Right cardiac atrium (tissue), 5 donors: ENCODE measurements around the gene PAXX. TPM values are rescaled to one million over a fixed set of nuclear protein-coding genes. Genes with fewer than 3 reads are reported as not detected.

Experiments
- ATAC-seq, 2 donors: fragments of 200-7000 bp; cut with Tn5 transposase; one replicate each; pipeline versions ENCODE4 v1.8.0 to v1.9.1; 2020; ENCODE audit warnings: moderate library complexity in 2 of 2, mild to moderate bottlenecking in 1 of 2
- DNase-seq, 3 donors: peaks; one replicate each; pipeline ENCODE4 v3.0.0-alpha.2; 2020
- H3K27ac ChIP-seq: one replicate; pipeline ENCODE4 v1.5.1; 2013; ENCODE audit warnings: mild to moderate bottlenecking, low read length, control low read depth, moderate library complexity
- H3K27me3 ChIP-seq: one replicate; pipeline ENCODE4 v1.6.1; 2013; ENCODE audit not compliant: control insufficient read depth, insufficient read depth
- H3K4me1 ChIP-seq: one replicate; pipeline ENCODE4 v1.6.1; 2013; ENCODE audit warnings: low read length; ENCODE audit not compliant: control insufficient read depth, insufficient read depth
- H3K4me3 ChIP-seq: one replicate; pipeline ENCODE4 v1.5.1; 2013; ENCODE audit warnings: low read length, control low read depth
- H3K9me3 ChIP-seq: one replicate; pipeline ENCODE4 v1.6.1; 2013; ENCODE audit warnings: low read length; ENCODE audit not compliant: control insufficient read depth
- WGBS: extraction: QIAGEN DNeasy Blood & Tissue Kit; methylation state at CpG from one replicate; pipeline ENCODE4 v1.1.7; 2013; 5-methylcytosine and 5-hydroxymethylcytosine counted together
- intact Hi-C, 4 donors: fragments of 100-400 bp; cut with DNase I; formaldehyde crosslinking; loops; one replicate each; pipeline versions ENCODE4 v1.11.0 to v1.14.0; 2022 to 2023
- polyA plus RNA-seq: library from polyadenylated mRNA; stranded (reverse); fragments of 200-250 nt; gene quantifications from one replicate; pipeline ENCODE4 v1.2.3, GENCODE V29; 2013
- total RNA-seq, 4 donors: library from RNA; stranded (reverse); fragmentation: NEBNext Ultra II Directional; extraction: Animal tissue kit (Norgen Biotek cat#: 25700); gene quantifications; one replicate each; pipeline ENCODE4 v1.2.1, GENCODE V29; 2021
- donor health status: healthy with polysubstance abuse.
- donor health status: DM: no; HTN: yes; CAD: no.
- donor health status: DM: no; HTN: no; CAD: no.
- donor health status: DM: no; HTN: yes; CAD: no; lungs with severe emphysema.
- donor health status: DM: yes; HTN: yes; CAD: no.

PAXX gene
- total and polyA plus RNA-seq, 5 donors: 24.8 to 44.5 (median 29.4) TPM

DNA sequence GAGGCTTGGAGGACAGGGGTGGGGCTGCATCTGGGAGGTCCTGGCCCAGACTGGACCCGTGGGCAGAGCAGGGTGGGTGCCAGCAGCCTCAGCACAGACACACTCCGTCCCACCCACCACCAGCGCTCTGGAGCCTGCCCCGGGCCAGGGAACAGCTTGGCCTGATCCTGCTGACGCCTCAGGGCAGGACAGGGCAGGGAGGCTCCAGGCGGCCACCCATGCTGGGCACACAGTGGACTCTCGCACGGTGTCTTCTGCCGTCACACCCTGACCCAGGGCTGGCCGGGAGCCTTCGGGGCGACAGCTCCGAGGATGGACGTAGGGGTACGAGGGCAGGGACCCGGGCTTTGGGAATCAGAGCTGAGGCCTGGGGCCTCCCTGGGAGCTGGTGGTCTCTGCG lies 23.1 kb upstream of the PAXX start:
- Histone ChIP-seq H3K27me3 (no peaks in the 10 kb centered on the region), H3K9me3 (no peaks in the 10 kb centered on the region), H3K4me1 (no peaks in the 10 kb centered on the region), H3K27ac (no peak overlapping the region), H3K4me3 (no peak overlapping the region)
- no peak for ATAC-seq
- peak in 1 of 3 donors; percentile 48 for DNase-seq
- intact Hi-C loops: no loop called here
- WGBS: 77% methylated on average over 17 of the region's 17 CpGs

DNA sequence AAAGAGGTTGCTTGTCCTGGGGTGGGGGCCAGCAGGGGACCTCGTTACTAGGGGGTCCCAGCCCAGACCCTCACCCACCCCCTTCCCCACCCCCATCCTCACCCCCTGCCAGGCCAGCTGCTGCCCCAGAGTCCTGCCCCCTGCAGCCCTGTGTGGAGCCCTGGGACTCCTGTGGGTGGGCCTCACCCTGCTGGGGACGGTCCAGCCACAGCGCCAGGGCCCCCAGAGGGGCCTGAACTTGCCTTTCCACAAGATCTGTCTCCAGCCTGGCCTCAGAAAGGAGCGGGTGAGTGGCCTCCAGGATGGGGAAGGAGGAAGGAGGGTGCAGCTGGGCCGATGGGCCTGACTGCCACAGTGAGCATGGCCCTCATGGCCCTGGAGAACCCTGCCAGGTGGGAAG lies 22.4 kb upstream of the PAXX start:
- no peaks in the 10 kb centered on the region for H3K27me3 ChIP-seq
- H3K27ac ChIP-seq: no peak overlapping the region
- H3K4me1 ChIP-seq: no peaks in the 10 kb centered on the region
- H3K9me3 ChIP-seq: no peaks in the 10 kb centered on the region
- no peak overlapping the region for H3K4me3 ChIP-seq
- intact Hi-C loops: no loop called here
- no peak for ATAC-seq
- no peak for DNase-seq
- WGBS: 81% methylated on average over 5 of the region's 5 CpGs

DNA sequence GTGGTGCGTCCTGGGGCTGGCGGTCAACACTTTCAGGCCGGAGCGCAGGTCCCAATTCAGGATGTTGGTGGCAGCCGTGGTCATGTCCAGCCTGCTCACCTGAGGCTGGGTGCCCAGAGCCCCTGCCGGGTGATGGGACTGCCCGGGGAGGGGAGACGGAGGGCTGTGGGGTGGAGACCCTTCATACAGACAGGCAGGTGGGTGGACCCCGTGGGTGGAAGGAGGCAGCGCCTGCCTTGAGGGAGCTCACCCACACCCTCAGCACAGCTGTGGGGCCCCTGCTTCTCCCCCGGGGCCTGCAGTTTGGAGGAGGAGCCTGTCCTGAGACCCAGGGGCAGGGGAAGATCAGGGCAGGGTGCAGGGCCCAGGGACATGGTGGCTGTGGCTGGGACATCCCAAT lies 21.9 kb upstream of the PAXX start:
- Histone ChIP-seq H3K27ac (no peak overlapping the region), H3K4me3 (no peak overlapping the region), H3K27me3 (no peaks in the 10 kb centered on the region), H3K4me1 (no peaks in the 10 kb centered on the region), H3K9me3 (no peaks in the 10 kb centered on the region)
- intact Hi-C loops: no loop called here
- DNase-seq: no peak
- WGBS: 81% methylated on average over 11 of the region's 11 CpGs
- ATAC-seq: no peak

DNA sequence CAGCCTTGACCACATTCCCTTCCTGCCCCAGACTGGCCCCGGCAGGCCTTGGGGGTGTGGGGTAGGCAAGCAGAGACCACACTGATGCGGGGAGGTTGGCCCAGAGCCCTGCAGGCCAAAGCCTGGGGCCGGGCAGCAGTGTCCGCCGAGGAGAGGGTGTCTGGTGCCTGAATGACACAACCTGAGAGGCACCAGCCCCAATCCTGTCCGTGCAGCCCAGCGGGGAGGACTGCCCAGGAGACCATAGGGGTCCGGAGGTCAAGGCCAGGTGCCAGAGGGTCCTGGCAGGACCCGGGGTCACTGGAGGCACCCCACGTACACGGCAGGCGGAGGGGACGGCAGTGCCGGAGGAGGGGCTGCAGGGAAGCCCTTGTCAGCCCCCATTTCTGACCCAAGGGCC lies 20.5 kb upstream of the PAXX start:
- Histone ChIP-seq H3K4me3 (no peak overlapping the region), H3K4me1 (no peaks in the 10 kb centered on the region), H3K27me3 (no peaks in the 10 kb centered on the region), H3K27ac (no peak overlapping the region), H3K9me3 (no peaks in the 10 kb centered on the region)
- WGBS: 80% methylated on average over 14 of the region's 14 CpGs
- ATAC-seq (no peak), DNase-seq (no peak)
- intact Hi-C loops: no loop called here

DNA sequence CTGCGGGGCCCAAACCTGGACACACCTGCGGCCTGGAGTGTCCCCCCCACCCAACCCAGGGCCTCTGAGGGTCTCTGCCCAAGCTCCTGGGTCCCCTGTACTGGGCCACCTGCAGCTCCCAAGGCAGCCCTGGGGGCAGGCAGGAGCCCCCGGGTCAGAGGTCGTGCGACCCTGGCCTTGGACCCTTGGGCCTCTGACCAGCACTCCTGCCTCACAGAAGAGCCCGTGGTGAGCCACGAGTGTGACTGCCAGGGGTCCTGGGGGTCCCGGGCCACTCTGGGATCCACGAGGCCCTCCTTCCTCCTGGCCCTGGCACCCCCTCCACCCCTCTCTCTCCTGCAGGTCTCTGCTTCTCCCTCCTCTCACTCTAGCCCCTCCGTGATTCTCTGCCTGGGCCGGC lies 19.9 kb upstream of the PAXX start:
- Histone ChIP-seq H3K4me1 (no peaks in the 10 kb centered on the region), H3K4me3 (no peak overlapping the region), H3K27me3 (no peaks in the 10 kb centered on the region), H3K27ac (no peak overlapping the region), H3K9me3 (no peaks in the 10 kb centered on the region)
- 85% methylated on average over 11 of the region's 11 CpGs for WGBS
- intact Hi-C loops: no loop called here
- ATAC-seq (no peak), DNase-seq (no peak)

DNA sequence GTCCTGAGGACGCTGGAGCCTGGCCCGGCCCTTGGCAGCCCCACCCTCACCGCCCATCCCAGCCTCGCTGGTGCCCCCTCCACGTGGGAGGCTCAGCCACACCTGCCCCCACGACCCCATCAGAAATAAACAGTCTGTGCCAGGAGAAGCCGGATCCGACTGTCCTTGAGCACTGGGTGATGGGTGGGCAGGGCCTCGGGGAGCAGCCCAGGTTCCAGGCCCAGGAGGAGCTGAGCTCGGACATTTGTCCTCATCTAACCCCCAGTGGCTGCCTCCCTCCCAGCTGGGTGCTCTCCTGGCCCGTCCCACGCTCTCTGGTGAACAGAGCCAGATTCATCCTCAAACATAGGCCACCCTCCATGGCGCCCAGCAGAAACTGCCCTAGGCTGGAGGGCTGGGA lies 19.5 kb upstream of the PAXX start:
- no peak for DNase-seq
- Histone ChIP-seq H3K4me1 (no peaks in the 10 kb centered on the region), H3K27me3 (no peaks in the 10 kb centered on the region), H3K27ac (no peak overlapping the region), H3K4me3 (no peak overlapping the region), H3K9me3 (no peaks in the 10 kb centered on the region)
- intact Hi-C loops: no loop called here
- no peak for ATAC-seq
- WGBS: 63% methylated on average over 13 of the region's 13 CpGs

DNA sequence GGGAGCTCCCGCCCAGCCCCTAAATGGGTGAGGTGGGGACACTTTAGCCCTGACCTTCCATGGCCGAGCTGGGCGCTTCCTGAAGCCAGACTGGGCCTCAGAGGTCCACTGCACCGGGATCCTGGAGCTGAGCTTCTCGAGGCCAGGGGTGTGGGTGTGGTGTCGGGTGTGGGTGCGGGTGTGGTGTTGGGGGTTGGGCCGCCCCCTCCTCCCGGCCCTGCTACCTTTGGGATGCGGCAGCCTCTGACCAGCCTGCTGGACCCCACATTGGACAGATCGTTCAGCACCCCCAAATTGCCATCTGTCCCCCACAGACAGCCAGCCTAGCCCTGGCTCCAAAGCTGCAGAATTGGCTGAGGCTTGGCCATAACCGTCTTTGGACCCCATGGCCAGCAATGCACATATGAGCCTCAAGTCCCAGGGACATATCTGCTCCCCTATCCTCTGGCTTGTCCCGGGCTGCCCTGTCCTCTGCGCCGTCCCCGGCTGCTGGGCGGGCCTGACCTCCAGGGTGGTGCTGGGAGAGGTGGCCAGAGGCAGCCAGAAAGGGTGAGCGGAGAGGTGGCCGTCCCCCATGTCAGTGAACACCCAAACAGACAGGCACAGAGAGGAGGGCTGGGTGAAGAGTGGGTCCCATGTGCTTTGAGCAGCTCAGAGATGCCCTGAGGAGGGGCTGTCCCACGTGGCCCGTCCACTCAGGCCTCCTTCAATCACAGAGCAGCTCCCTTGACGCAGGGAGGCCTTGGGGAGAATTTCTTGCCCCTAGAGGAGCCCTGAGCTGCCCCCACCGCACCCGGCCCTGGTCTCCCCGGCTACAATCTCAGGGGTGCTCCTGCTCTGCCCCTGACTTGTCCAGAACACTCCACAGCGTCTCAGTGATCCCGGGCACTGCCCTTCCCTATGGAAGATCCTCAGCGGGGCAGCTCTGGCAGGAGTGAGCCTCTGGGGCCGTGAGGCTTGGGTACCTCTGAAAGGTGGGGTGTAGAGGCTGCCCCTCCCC lies 18.3 kb upstream of the PAXX start:
- no peak for ATAC-seq
- 88% methylated on average over 29 of the region's 29 CpGs for WGBS

DNA sequence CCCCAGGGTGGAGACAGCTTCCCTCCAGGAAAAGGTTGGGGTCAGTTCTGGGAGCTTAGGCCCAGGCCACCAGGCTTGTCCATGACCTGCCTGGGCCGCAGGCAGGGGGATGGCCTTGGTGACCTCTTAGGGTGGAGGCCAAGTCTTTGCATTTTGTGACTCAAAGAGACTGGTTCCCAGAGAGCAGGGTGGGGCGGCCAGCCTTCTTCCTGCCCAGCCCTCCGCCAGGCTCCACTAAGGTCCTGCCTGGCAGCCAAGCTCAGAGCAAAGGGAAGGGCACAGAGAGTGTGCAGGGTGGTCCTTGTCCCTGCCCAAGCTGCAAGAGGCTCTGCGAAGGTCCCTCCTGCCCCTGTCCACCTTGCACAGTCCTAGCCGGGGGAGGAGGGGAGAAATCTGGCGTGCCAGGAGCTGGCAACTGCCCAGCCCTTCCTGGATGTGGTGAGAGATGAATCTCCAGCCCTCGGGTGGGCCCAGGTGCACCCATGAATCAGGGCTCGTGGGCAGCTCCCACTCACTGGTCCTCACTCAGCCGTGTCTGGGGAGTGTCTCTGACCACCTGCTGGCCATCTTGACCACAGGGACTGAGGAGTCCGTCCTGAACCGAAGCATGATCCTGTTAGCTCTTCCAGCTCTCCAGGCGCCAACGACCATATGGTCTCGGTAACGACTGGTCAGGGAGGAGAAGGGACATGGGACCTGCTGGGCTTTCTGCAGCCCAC lies 17.2 kb upstream of the PAXX start:
- Histone ChIP-seq H3K4me1 (no peaks in the 10 kb centered on the region), H3K4me3 (no peak overlapping the region), H3K9me3 (no peaks in the 10 kb centered on the region), H3K27me3 (no peaks in the 10 kb centered on the region), H3K27ac (peak overlapping the region; percentile 34)
- intact Hi-C loops: no loop called here
- peak in 2 of 3 donors; percentile 72 to 82 for DNase-seq
- WGBS: 59% methylated on average over 15 of the region's 15 CpGs
- ATAC-seq: peak; percentile 1 to 45

More for the DNA sequence above, 18.3 kb upstream of the PAXX start:
- Histone ChIP-seq H3K9me3 (no peaks in the 10 kb centered on the region), H3K27ac (no peak overlapping the region), H3K4me3 (no peak overlapping the region), H3K27me3 (no peaks in the 10 kb centered on the region), H3K4me1 (no peaks in the 10 kb centered on the region)
- intact Hi-C loops: no loop called here
- DNase-seq: peak in 1 of 3 donors; percentile 14

DNA sequence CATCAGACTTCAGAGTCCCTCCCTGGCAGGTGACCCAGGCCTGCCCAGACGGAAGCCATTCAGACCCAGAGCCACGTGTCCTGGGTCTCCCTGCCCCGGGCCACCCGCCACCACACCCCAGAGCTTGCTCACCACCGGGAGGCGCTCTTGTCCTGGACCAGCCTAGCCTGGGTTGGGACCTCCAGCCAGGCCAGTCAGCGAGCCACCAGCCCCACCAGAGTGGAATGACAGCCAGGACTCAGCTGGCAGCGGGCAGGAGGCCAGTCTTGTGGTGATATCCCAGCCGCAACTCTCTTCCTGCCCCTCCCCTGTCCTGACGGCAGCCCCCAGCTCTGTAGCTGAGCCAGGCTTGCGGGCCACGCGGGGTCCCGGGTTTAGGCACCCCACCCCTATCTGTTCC lies 16.6 kb upstream of the PAXX start:
- ATAC-seq (peak; percentile 2 to 4), DNase-seq (peak; percentile 74 to 90 (median 86))
- no peaks in the 10 kb centered on the region for H3K27me3 ChIP-seq
- no peaks in the 10 kb centered on the region for H3K4me1 ChIP-seq
- H3K9me3 ChIP-seq: no peaks in the 10 kb centered on the region
- H3K4me3 ChIP-seq: no peak overlapping the region
- WGBS: 25% methylated on average over 14 of the region's 14 CpGs
- no peak overlapping the region for H3K27ac ChIP-seq
- intact Hi-C loops: no loop called here

DNA sequence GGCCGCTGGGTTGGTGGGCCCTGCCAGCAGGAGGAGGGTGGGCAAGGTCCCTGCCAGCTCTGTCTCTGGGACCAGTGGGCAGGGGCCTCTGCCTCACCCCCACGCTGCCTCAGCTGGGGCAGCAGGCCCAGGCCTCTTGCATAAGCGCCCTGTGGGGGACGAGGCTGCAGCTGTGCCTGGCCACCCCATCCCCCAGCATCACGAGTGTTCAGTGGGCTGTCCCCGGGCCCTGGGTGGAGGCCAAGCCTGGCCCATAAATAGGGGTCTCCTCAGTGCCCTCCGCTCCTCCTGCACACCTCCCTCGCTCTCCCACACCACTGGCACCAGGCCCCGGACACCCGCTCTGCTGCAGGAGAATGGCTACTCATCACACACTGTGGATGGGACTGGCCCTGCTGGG lies 15.0 kb upstream of the PAXX start, which contains the start of gene PTGDS:
Gene PTGDS, plus strand, starts transcription at position 282 of the 400 bp plus-strand sequence. Its CDS starts 75 bp downstream, at position 357.
- 49% methylated on average over 10 of the region's 10 CpGs for WGBS
- Histone ChIP-seq H3K9me3 (no peaks in the 10 kb centered on the region), H3K4me1 (no peaks in the 10 kb centered on the region), H3K4me3 (peak within 1 kb of the TSS; percentile 33), H3K27me3 (no peaks in the 10 kb centered on the region), H3K27ac (peak within 1 kb of the TSS; percentile 72)
- ATAC-seq (peak; percentile 16 to 60), DNase-seq (peak; percentile 81 to 95 (median 92))
- intact Hi-C loops: no loop called here

DNA sequence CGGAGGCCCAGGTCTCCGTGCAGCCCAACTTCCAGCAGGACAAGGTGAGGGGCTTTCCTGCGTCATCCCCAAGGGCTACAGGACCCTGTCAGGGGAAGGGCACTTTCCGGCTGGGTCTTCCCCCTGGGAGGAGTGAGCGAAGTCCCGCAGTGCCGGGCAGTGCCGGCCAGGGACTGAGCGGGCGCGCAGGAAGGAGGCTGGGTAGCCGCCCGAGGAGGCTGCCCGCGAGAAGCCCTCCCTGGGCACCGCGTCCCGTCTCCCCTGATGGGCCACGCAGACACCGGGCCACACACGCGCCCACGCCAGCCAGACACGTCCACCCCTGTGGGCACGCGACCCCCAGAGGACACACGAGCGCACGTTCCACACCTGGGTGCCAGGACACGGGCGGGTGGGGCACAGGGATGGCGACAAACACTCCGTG lies 14.6 kb upstream of the PAXX start:
- Histone ChIP-seq H3K4me1 (no peaks in the 10 kb centered on the region), H3K4me3 (peak overlapping the region; percentile 33), H3K27me3 (no peaks in the 10 kb centered on the region), H3K27ac (peak overlapping the region; percentile 65), H3K9me3 (no peaks in the 10 kb centered on the region)
- intact Hi-C loops: no loop called here
- DNase-seq: no peak
- no peak for ATAC-seq
- 15% methylated on average over 33 of the region's 33 CpGs for WGBS
